D341Med (cell line): ENCODE measurements around the gene PRPF40A.

ENCODE experiments used
- DNase-seq: peaks from one replicate; pipeline ENCODE4 v3.0.0; 2012; ENCODE audit warnings: low spot score

Gene PRPF40A

GRCh38 chr2:152649997-152650396 lies 67.3 kb downstream of the PRPF40A start:
- no peak for DNase-seq

- no peak for DNase-seq
Measured at GRCh38 chr2:152648336-152648735, 68.9 kb downstream of the PRPF40A start.

DNA sequence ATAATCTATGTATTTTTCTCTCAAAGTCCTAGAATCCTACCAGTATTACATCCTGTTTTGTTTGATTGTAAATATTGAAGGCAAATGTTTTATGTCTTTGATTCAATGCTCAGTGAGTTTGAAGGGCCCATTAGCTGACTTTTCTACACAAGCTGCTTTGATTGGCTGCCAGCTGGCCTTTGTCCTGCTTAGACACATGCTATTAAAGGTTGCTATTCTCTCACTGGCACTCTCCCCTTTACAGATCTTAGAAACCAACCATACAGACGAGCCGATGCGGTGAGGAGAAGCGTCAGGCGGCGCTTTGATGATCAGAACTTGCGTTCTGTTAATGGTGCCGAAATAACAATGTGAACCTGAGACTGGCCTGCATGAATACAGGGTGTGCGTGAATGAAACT lies 69.7 kb downstream of the PRPF40A start:
- no peak for DNase-seq

- DNase-seq, result no peak
Measured at GRCh38 chr2:152646775-152647174, 70.5 kb downstream of the PRPF40A start.

DNA sequence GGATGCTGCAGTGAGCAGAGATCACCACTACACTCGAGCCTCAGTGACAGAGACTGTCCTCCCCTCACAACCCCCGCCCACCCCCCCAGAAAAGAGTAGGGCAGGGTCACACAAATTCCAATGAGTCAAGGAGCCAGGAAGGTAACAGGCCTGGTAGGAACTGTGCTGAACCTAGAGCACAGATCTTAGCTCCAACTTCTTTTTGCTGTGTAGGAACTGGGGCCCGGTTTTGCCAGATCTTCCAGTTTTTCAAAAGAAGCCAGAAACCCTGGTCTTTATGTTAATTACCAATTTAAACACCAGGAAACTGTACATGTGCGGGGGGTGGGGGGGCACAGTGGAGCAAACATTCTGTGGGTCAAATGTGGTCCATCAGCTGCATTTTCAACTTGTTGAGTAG lies 71.0 kb downstream of the PRPF40A start:
- no peak for DNase-seq

GRCh38 chr2:152644189-152644873 lies 72.9 kb downstream of the PRPF40A start:
- DNase-seq, result no peak

DNA sequence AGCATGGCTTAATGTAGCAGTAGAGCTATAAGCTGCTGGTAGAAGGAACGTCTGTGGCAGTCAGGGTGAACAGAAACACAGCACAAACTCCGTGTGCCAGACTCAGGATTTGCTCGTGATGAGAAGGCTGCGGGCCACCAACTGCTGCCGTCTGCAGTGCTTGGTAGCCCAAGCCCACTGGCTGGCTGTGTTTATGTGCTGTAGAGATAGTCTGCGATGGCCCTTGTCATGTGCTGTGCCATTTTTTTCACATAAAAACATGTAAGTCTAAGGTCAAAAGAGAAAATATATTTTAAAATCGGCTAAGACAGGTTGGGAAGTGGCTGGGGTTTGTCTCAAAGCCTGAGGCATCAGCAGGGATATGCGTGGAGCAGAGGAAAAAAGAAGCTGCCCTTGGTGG lies 78.7 kb downstream of the PRPF40A start:
- no peak for DNase-seq

DNA sequence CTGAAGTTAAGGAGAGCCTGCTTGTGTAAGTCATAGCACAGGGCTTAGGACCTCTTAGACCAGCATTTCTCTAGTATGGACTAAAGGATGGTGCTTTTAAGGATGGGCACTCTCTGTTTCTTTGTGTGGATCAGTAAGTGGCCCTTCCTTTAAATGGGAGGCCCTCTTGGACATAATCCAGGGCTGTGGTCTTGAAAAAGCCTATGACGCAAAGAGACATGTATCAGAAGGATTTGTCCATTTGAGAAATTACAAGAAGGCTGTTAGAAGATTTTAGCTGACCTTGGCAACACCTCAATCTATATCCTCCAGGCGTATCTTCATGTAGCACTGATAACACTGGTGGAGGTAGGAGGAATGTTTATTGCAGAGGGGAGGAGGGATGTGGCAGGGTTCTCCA lies 79.2 kb downstream of the PRPF40A start:
- no peak for DNase-seq

- DNase-seq, result no peak
Measured at GRCh38 chr2:152637251-152637650, 80.0 kb downstream of the PRPF40A start.

- DNase-seq, result peak; percentile 69
Measured at GRCh38 chr2:152635635-152636298, 81.5 kb downstream of the PRPF40A start.

- DNase-seq, result no peak
Measured at GRCh38 chr2:152632736-152633135, 84.5 kb downstream of the PRPF40A start.

DNA sequence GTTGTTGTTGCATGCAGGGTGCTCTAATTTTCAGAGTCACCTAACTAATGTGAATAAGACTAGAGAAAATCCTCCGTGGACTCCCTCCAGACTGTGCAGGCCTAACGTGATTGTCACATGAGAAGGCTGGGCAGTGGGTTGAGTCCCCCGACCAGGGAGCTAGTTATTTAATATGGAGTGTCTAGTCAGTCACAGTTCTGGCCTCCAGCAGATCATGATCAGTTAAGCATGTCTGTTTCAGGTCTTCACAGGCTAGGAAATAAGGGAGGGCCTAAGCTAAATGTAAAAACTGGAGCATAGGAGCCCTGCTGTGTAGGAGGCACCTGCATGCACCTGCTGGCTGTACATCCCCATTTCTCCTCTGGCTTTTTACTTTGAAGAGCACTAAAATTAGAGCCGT lies 86.8 kb downstream of the PRPF40A start:
- no peak for DNase-seq

GRCh38 chr2:152629202-152629601 lies 88.1 kb downstream of the PRPF40A start:
- DNase-seq, result no peak

- peak; percentile 44 for DNase-seq
Measured at GRCh38 chr2:152627351-152627957, 89.8 kb downstream of the PRPF40A start.

DNA sequence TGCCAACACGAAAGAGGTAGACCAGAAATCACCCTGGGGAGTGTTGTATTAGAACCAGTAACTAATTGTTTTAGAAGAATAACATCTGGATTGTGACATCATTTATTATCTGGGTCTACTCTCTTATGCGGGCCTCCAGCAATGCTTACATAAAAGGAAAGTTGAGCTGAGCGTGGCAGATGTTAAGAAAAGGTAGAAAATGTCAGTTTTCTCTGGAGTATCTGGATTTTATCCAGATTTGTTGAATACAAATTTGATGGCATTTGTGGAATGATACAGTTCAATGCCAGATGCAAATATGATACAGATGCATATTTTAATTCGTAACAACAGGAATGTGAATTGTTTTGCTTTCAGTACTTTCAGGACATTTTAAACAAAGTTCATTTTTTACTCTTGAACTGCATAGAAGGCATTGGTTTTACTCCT lies 90.3 kb downstream of the PRPF40A start:
- no peak for DNase-seq

GRCh38 chr2:152624805-152625204 lies 92.5 kb downstream of the PRPF40A start:
- DNase-seq, result no peak

DNA sequence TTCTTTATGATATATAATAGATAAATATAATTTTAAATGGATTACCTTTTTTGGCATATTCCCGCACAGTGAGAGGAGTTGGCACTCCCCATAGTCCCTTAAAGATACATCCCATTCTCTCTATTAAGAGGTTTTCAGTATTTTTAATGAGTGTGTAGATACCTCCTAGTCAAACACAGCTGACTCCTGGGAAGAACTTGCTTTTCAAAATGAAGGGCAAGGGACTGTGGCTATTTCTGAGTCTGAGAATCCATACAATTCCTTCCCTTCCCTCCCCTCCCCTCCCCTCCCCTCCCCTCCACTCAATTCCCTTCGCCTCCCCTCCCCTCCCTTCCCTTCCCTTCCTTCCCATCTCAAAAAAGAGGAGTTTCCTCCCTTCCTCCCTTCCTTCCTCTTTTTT lies 93.5 kb downstream of the PRPF40A start:
- DNase-seq, result no peak

DNA sequence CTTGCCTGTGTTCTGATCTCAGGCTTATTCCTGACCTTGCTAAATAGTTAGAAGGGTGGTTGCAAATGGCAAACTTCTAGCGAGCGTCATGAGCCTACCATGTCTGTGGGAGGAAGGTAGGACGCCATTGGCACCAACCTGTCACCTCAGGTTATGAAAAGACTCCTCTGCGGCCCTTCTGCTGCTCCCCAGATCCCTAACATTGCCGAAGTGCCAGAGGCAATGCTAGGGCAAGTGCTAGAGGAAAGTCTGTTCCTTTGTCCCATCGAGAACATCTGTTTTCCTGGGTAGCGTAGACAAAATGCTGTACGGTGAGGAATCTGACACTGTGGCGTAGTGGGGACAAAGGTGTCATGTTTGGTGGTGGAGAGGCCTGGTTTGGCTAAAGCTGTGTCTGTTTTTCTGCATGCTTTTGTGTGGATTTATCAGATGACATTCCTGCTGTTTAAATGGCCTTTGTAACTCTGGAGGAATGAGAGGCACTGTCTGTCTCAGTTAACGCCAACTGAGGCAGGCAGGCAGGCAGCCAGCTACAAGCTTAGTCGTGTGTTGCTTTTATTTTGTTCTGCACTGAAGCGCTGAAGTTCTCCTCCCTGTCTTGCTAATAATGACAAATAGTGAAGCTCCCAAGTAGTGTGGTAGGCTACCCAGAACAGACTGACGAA lies 94.1 kb downstream of the PRPF40A start:
- no peak for DNase-seq

- DNase-seq, result no peak
Measured at GRCh38 chr2:152622219-152622618, 95.0 kb downstream of the PRPF40A start.

DNA sequence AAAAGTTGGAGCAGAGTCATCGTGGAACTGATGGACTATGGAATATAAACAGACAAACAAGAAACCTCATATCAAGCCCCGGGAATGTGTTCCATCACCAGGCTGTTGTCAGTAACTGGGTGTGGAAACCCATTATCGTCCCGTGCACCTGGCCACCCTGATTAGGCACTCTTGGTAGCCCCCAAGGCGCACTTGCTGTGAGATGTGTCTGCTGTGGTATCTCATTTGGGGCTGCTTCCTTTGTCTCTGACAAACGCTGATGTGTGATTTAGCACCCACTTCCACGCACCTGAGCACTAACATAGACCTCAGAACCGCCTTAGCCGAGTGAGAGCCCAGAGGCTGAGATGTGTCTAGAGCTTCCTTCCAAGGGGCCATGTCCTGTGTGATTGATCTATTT lies 96.3 kb downstream of the PRPF40A start:
- DNase-seq, result no peak

DNA sequence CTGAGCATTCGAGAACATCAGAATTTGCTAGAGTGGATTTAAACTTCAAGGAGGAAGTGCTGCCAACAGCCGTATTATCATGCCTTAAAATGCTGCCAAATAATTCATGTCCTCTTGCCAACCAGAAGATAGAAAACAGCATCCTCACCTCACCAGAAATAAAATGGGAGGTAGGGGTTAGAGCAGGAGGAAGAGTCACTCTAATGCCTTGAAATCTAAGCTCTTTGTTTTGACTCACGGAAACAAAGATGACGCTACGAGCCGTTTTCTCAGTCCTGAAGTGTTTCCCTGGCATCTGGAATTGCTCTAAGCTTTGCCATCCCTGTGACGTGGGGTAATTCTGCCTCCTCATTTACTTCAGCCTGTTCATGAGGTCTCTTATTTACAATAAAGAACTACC lies 97.1 kb downstream of the PRPF40A start:
- DNase-seq, result no peak

GRCh38 chr2:152618193-152618564 lies 99.1 kb downstream of the PRPF40A start:
- no peak for DNase-seq
